MM.1S (cell line): ENCODE data around the gene TMEM80.

Experiments
- DNase-seq: peaks from one replicate; pipeline ENCODE4 v3.0.0-alpha.2; 2015
- H2AFZ ChIP-seq: fragments of 300-600 bp; sonication (generic); 2 replicates; pipeline ENCODE4 v1.6.0; 2016; ENCODE audit warnings: antibody characterized with exemption, low read length
- H3F3A ChIP-seq: fragments of 300-600 bp; sonication (generic); 2 replicates; pipeline ENCODE4 v1.6.1; 2016; ENCODE audit warnings: mild to moderate bottlenecking, antibody characterized with exemption, low read length, moderate library complexity, mixed read lengths; ENCODE audit not compliant: insufficient read depth
- H3K27ac ChIP-seq: fragments of 300-600 bp; sonication (generic); 2 replicates; pipeline ENCODE4 v1.5.1; 2016; ENCODE audit warnings: mild to moderate bottlenecking, low read length
- H3K27me3 ChIP-seq: fragments of 300-600 bp; sonication (generic); replicated peaks from 2 replicates; pipeline ENCODE4 v1.6.0; 2016; ENCODE audit warnings: low read length; ENCODE audit not compliant: insufficient read depth
- H3K36me3 ChIP-seq: fragments of 300-600 bp; sonication (generic); replicated peaks from 2 replicates; pipeline ENCODE4 v1.6.1; 2016; ENCODE audit warnings: mild to moderate bottlenecking, low read length, mixed read lengths; ENCODE audit not compliant: insufficient read depth
- H3K4me1 ChIP-seq: fragments of 300-600 bp; sonication (generic); 2 replicates; pipeline ENCODE4 v1.6.1; 2016; ENCODE audit warnings: low read length, mixed read lengths
- H3K4me2 ChIP-seq: fragments of 300-600 bp; sonication (generic); 2 replicates; pipeline ENCODE4 v1.6.0; 2016; ENCODE audit warnings: low read depth, low read length
- H3K4me3 ChIP-seq: fragments of 300-600 bp; sonication (generic); 2 replicates; pipeline ENCODE4 v1.5.1; 2016; ENCODE audit warnings: low read length, mixed read lengths
- H3K79me2 ChIP-seq: fragments of 300-600 bp; sonication (generic); 2 replicates; pipeline ENCODE4 v1.6.1; 2016; ENCODE audit warnings: mixed run types, low read length, mixed read lengths
- H3K9ac ChIP-seq: fragments of 300-600 bp; sonication (generic); 2 replicates; pipeline ENCODE4 v1.6.1; 2016; ENCODE audit warnings: low read length, mixed read lengths
- H3K9me2 ChIP-seq: fragments of 300-600 bp; sonication (generic); replicated peaks from 2 replicates; pipeline ENCODE4 v1.6.1; 2016; ENCODE audit warnings: mild to moderate bottlenecking, low read length, mixed read lengths; ENCODE audit not compliant: insufficient read depth
- H3K9me3 ChIP-seq: fragments of 300-600 bp; sonication (generic); replicated peaks from 2 replicates; pipeline ENCODE4 v1.6.1; 2016; ENCODE audit warnings: mild to moderate bottlenecking, low read length, mixed read lengths; ENCODE audit not compliant: insufficient read depth
- H4K20me1 ChIP-seq: fragments of 300-600 bp; sonication (generic); 2 replicates; pipeline ENCODE4 v1.6.1; 2016; ENCODE audit warnings: mild to moderate bottlenecking, low read length, moderate library complexity, mixed read lengths; ENCODE audit not compliant: insufficient read depth
- CTCF ChIP-seq: fragments of 300-600 bp; sonication (generic); IDR thresholded peaks from 2 replicates; pipeline ENCODE4 v1.5.1; 2016; ENCODE audit warnings: antibody characterized with exemption, low read length, mixed read lengths
- EZH2 ChIP-seq: fragments of 300-600 bp; sonication (generic); optimal IDR thresholded peaks from 2 replicates; pipeline ENCODE3; 2017; ENCODE audit warnings: low read depth, mild to moderate bottlenecking, antibody characterized with exemption, low read length, mixed read lengths
- EZH2phosphoT487 ChIP-seq: fragments of 300-600 bp; sonication (generic); IDR thresholded peaks from 2 replicates; pipeline ENCODE4 v1.6.1; 2018; ENCODE audit warnings: antibody characterized with exemption, low read length

Gene TMEM80

GRCh38 chr11:693887-694562 is 1.6 kb upstream of the TMEM80 start:
- Histone ChIP-seq H2AFZ (no peak overlapping the region), H3K36me3 (no peaks in the 10 kb centered on the region), H3K27ac (peak overlapping the region; percentile 77; the same call in 1 of the 2 replicates), H3K9me3 (no peaks in the 10 kb centered on the region), H3K9ac (no peak overlapping the region), H3K4me3 (peak overlapping the region; percentile 24; the same call in 1 of the 2 replicates), H3K4me2 (peak overlapping the region; percentile 66), H3K9me2 (no peaks in the 10 kb centered on the region), H3F3A (peaks cover 31% of the 10 kb centered on the region), H3K27me3 (no peaks in the 10 kb centered on the region), H3K4me1 (peaks cover 25% of the 10 kb centered on the region), H3K79me2 (peaks cover 69% of the 10 kb centered on the region), H4K20me1 (no peaks in the 10 kb centered on the region)
- no peak for TF ChIP-seq EZH2phosphoT487
- TF ChIP-seq EZH2 = no peak
- TF ChIP-seq CTCF = no peak
- peak; percentile 6 for DNase-seq

GRCh38 chr11:694563-695287 is 891 bp upstream of the TMEM80 start, which contains the start of gene DEAF1:
Gene DEAF1 (minus strand): TSS chr11:695222. CDS start chr11:695047, 175 bp downstream.
- Histone ChIP-seq H3K27me3 (no peaks in the 10 kb centered on the region), H3K27ac (peak within 1 kb of the TSS; percentile 100), H3K79me2 (peaks cover 64% of the 10 kb centered on the region), H2AFZ (peak within 1 kb of the TSS; percentile 97), H3K4me3 (peak within 1 kb of the TSS; percentile 97), H3K9me3 (no peaks in the 10 kb centered on the region), H3K9ac (peak within 1 kb of the TSS; percentile 100), H3K4me2 (peak within 1 kb of the TSS; percentile 77), H3K36me3 (no peaks in the 10 kb centered on the region), H4K20me1 (no peaks in the 10 kb centered on the region), H3K9me2 (no peaks in the 10 kb centered on the region), H3K4me1 (peaks cover 25% of the 10 kb centered on the region), H3F3A (peaks cover 31% of the 10 kb centered on the region)
- DNase-seq = peak; percentile 98
- TF ChIP-seq EZH2 = no peak
- TF ChIP-seq CTCF = no peak
- TF ChIP-seq EZH2phosphoT487 = no peak

- no peaks in the 10 kb centered on the region for H3K9me2 ChIP-seq
- no peaks in the 10 kb centered on the region for H3K36me3 ChIP-seq
- H4K20me1 ChIP-seq = no peaks in the 10 kb centered on the region
- peak overlapping the region; percentile 97 for H3K4me3 ChIP-seq
- H2AFZ ChIP-seq = peak overlapping the region; percentile 97
- H3F3A ChIP-seq = peaks cover 31% of the 10 kb centered on the region
- no peak for DNase-seq
- peaks cover 62% of the 10 kb centered on the region for H3K79me2 ChIP-seq
- H3K4me1 ChIP-seq = peaks cover 25% of the 10 kb centered on the region
- peak overlapping the region; percentile 100 for H3K27ac ChIP-seq
- no peaks in the 10 kb centered on the region for H3K9me3 ChIP-seq
- TF ChIP-seq EZH2phosphoT487 (no peak), CTCF (no peak), EZH2 (no peak)
- peak overlapping the region; percentile 100 for H3K9ac ChIP-seq
- H3K4me2 ChIP-seq = peak overlapping the region; percentile 77; the same call in 1 of the 2 replicates
- H3K27me3 ChIP-seq = no peaks in the 10 kb centered on the region
Observed at GRCh38 chr11:695288-695537, 403 bp upstream of the TMEM80 start.
